Breast epithelium (tissue), 4 donors: ENCODE measurements around the gene BARX1. TPM values are rescaled to one million over a fixed set of nuclear protein-coding genes. Genes with fewer than 3 reads are reported as not detected.
A peak's percentile ranks its signal among the peaks of the same experiment; 100 is the strongest.

ENCODE experiments used
- DNase-seq, 2 donors: peaks; one replicate each; pipeline ENCODE4 v3.0.0-alpha.2; 2019; ENCODE audit warnings: low spot score in 2 of 2
- H3K27ac ChIP-seq, 2 donors: fragments of 200-600 bp; sonication (generic) in 1 of 2; one replicate each; pipeline ENCODE4 v1.5.1; 2016 to 2019; ENCODE audit warnings: mild to moderate bottlenecking in 1 of 2
- H3K27me3 ChIP-seq, 2 donors: fragments of 200-600 bp; sonication (generic) in 1 of 2; one replicate each; pipeline versions ENCODE4 v1.5.1 to v1.6.0; 2017 to 2019; ENCODE audit warnings: control low read depth in 1 of 2, mild to moderate bottlenecking in 1 of 2
- H3K36me3 ChIP-seq: fragments of 200-600 bp; one replicate; pipeline ENCODE4 v1.5.1; 2019
- H3K4me1 ChIP-seq, 2 donors: fragments of 200-600 bp; sonication (generic); one replicate each; pipeline ENCODE4 v1.5.1; 2016 to 2019; ENCODE audit warnings: control low read depth in 1 of 2
- H3K4me3 ChIP-seq, 3 donors: fragments of 200-600 bp; sonication (generic); 1 replicate in 2 of 3; 2 replicates in 1 of 3; pipeline ENCODE4 v1.5.1; 2016 to 2019; ENCODE audit warnings: mild to moderate bottlenecking in 3 of 3, moderate library complexity in 2 of 3
- H3K9me3 ChIP-seq, 2 donors: fragments of 200-600 bp; sonication (generic) in 1 of 2; one replicate each; pipeline ENCODE4 v1.5.1; 2016 to 2019; ENCODE audit warnings: control low read depth in 1 of 2
- POLR2A ChIP-seq: fragments of 450-650 bp; IDR thresholded peaks from one replicate; pipeline ENCODE4 v1.6.1; 2016; ENCODE audit warnings: antibody characterized with exemption, mild to moderate bottlenecking, moderate library complexity
- POLR2AphosphoS5 ChIP-seq, 3 donors: sonication (generic); formaldehyde crosslinking; IDR thresholded peaks; one replicate each; pipeline ENCODE4 v1.6.1; 2017; ENCODE audit warnings: antibody characterized with exemption in 3 of 3
- intact Hi-C: fragments of 100-400 bp; cut with DNase I; formaldehyde crosslinking; loops from one replicate; pipeline ENCODE4 v1.15.1; 2023; ENCODE audit warnings: low total_unique reads
- total RNA-seq, 3 donors: library from RNA; depleted of rRNA; stranded (reverse); fragments of >200 nt; gene quantifications; one replicate each; pipeline ENCODE4 v1.1.0, GENCODE V29; 2016
- TF ChIP-seq, protein P1 (sequence below), 3 donors: fragments of 450-650 bp; IDR thresholded peaks; one replicate each; pipeline ENCODE4 v1.5.1; 2016 to 2017; ENCODE audit warnings: antibody characterized with exemption in 3 of 3, mild to moderate bottlenecking in 3 of 3, moderate library complexity in 3 of 3

The BARX1 gene
- total RNA-seq, 3 donors from 2014 or later = 2.6 to 2.9 TPM; not detected in 1

GRCh38 chr9:93910196-93910595, 45.0 kb downstream of the BARX1 start:
- intact Hi-C loops = loop anchor here (2.0 kb wide), 1 partner anchor 79 kb away; no protein-coding TSS in a partner anchor
- no peaks in the 10 kb centered on the region for H3K4me1 ChIP-seq
- no peaks in the 10 kb centered on the region for H3K36me3 ChIP-seq
- no peak overlapping the region for H3K4me3 ChIP-seq
- TF ChIP-seq POLR2AphosphoS5 (IDR thresholded peaks at IDR 0.05) (no peak), POLR2A (no peak)
- TF ChIP-seq, protein P1, sequence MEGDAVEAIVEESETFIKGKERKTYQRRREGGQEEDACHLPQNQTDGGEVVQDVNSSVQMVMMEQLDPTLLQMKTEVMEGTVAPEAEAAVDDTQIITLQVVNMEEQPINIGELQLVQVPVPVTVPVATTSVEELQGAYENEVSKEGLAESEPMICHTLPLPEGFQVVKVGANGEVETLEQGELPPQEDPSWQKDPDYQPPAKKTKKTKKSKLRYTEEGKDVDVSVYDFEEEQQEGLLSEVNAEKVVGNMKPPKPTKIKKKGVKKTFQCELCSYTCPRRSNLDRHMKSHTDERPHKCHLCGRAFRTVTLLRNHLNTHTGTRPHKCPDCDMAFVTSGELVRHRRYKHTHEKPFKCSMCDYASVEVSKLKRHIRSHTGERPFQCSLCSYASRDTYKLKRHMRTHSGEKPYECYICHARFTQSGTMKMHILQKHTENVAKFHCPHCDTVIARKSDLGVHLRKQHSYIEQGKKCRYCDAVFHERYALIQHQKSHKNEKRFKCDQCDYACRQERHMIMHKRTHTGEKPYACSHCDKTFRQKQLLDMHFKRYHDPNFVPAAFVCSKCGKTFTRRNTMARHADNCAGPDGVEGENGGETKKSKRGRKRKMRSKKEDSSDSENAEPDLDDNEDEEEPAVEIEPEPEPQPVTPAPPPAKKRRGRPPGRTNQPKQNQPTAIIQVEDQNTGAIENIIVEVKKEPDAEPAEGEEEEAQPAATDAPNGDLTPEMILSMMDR (IDR thresholded peaks at IDR 0.05) = no peak
- no peaks in the 10 kb centered on the region for H3K9me3 ChIP-seq
- H3K27ac ChIP-seq = no peak overlapping the region
- DNase-seq = no peak
- peaks cover 0 to 5% of the 10 kb centered on the region in 2 donors for H3K27me3 ChIP-seq

- no peaks in the 10 kb centered on the region for H3K9me3 ChIP-seq
- no peaks in the 10 kb centered on the region for H3K4me1 ChIP-seq
- H3K27ac ChIP-seq = no peak overlapping the region
- TF ChIP-seq POLR2A = no peak
- TF ChIP-seq, protein P1 (IDR thresholded peaks at IDR 0.05) = peak in 1 of 3 donors; percentile 2
- peaks cover 0 to 5% of the 10 kb centered on the region in 2 donors for H3K27me3 ChIP-seq
- H3K36me3 ChIP-seq = no peaks in the 10 kb centered on the region
- no peak for DNase-seq
- intact Hi-C loops = no loop called here
- no peak overlapping the region for H3K4me3 ChIP-seq
These were observed 45.9 kb downstream of the BARX1 start for GRCh38 chr9:93909242-93909616.

- Histone ChIP-seq H3K4me3 (no peak overlapping the region), H3K4me1 (no peaks in the 10 kb centered on the region), H3K9me3 (no peaks in the 10 kb centered on the region), H3K36me3 (no peaks in the 10 kb centered on the region), H3K27ac (no peak overlapping the region), H3K27me3 (peaks cover 0 to 5% of the 10 kb centered on the region in 2 donors)
- DNase-seq = no peak
- intact Hi-C loops = no loop called here
- TF ChIP-seq POLR2AphosphoS5 (IDR thresholded peaks at IDR 0.05) = no peak
- no peak for TF ChIP-seq POLR2A
- TF ChIP-seq, protein P1 (IDR thresholded peaks at IDR 0.05) = no peak
These were observed 46.4 kb downstream of the BARX1 start for GRCh38 chr9:93908591-93909241.

- intact Hi-C loops = no loop called here
- H3K4me1 ChIP-seq = no peaks in the 10 kb centered on the region
- no peak overlapping the region for H3K27ac ChIP-seq
- TF ChIP-seq POLR2A (no peak), POLR2AphosphoS5 (IDR thresholded peaks at IDR 0.05) (no peak)
- TF ChIP-seq, protein P1 (IDR thresholded peaks at IDR 0.05) = no peak
- DNase-seq = no peak
- peaks cover 0 to 5% of the 10 kb centered on the region in 2 donors for H3K27me3 ChIP-seq
- H3K4me3 ChIP-seq = no peak overlapping the region
- H3K9me3 ChIP-seq = no peaks in the 10 kb centered on the region
- no peaks in the 10 kb centered on the region for H3K36me3 ChIP-seq
These were observed 47.5 kb downstream of the BARX1 start for GRCh38 chr9:93907551-93908199.

- TF ChIP-seq, protein P1 (IDR thresholded peaks at IDR 0.05) = no peak
- TF ChIP-seq POLR2A = no peak
- TF ChIP-seq POLR2AphosphoS5 (IDR thresholded peaks at IDR 0.05) = no peak
- H3K4me3 ChIP-seq = no peak overlapping the region
- H3K4me1 ChIP-seq = no peaks in the 10 kb centered on the region
- DNase-seq = no peak
- H3K27ac ChIP-seq = no peak overlapping the region
- no peaks in the 10 kb centered on the region for H3K9me3 ChIP-seq
- H3K27me3 ChIP-seq = peaks cover 0 to 5% of the 10 kb centered on the region in 2 donors
- intact Hi-C loops = no loop called here
- H3K36me3 ChIP-seq = no peaks in the 10 kb centered on the region
These were observed 48.8 kb downstream of the BARX1 start for GRCh38 chr9:93906195-93906880.
